Stimulated activated CD8-positive, alpha-beta memory T cell treated with anti-CD3 and anti-CD28 coated beads, Interleukin-4, amount 100 ng/mL, for 24 hours (primary cell): ENCODE data around the gene SBNO2.

Experiments used
- DNase-seq: peaks from one replicate; pipeline ENCODE4 v3.0.0-alpha.2; 2020; ENCODE audit warnings: low read depth

Gene SBNO2

DNA sequence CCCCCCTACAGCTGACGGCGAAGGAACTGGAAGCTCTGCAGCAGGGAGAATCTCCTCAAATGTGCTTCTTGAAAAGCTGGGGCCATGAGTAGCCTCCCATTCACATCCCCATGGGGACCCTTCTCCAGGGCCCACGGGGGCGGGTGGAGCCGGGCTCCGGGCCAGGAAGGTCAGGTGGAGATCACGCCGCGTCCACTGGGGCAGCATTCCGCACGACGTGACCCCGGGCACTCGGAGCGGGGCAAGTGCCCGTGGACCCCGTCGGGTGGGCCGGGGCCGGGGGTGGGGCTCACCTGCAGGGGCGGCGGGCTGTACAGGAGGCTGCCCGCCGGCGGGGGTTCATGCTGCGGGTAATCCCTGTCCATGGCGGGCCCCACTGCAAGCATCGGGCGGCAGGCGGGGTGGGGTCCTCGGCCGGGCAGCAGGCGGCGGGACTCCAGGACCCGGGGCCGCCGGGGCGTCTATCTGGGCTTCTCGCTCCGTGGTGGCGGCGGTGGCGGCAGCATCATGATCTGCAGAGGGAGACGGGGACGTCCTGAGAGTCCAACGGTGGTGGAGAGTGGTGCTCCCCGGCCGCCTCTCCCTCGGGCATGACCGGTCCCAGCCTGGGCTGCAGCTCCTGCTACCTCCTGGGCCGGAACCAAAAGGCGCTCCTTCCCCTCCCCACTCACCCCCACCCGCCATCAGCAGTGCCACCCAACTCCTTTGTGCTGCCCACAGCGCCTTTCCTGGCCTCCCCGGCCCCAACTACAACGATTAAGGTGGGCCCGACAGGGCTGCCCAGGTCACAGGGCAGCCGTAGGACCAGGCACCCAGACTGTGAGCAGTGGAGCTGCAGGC is 20.0 kb downstream of the SBNO2 start:
- no peak for DNase-seq

DNA sequence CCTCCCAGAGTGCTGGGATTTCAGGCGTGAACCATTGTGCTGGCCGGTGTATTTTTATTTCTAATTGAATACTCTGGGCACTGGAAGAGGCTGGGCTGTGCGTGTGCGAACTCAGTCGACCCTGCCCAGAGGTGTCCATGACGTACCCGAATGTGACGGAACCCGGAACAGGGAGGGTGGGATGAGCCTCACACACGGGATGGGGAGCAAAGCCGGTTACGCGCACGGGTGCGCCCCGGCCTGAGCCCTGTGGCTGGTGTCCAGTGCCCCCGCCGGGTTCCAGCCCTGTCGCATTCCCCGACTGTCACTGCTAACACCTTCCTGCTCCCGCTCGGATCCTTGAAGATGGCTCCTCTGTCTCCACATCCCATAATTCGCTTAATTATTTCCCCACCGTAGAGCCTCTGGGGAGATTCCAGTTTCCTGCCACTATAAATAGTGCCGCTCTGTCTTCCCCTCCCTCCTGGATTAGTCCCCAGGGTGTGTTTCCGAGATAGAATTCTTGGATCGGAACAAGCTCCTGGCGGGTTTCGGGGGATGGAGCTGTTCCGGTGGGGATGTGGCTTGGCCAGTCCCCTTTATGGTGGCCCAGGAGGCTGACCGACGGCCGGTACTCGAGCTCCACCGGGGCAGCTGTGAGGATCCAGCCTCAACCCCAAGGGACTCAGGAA is 22.0 kb downstream of the SBNO2 start:
- no peak for DNase-seq

DNA sequence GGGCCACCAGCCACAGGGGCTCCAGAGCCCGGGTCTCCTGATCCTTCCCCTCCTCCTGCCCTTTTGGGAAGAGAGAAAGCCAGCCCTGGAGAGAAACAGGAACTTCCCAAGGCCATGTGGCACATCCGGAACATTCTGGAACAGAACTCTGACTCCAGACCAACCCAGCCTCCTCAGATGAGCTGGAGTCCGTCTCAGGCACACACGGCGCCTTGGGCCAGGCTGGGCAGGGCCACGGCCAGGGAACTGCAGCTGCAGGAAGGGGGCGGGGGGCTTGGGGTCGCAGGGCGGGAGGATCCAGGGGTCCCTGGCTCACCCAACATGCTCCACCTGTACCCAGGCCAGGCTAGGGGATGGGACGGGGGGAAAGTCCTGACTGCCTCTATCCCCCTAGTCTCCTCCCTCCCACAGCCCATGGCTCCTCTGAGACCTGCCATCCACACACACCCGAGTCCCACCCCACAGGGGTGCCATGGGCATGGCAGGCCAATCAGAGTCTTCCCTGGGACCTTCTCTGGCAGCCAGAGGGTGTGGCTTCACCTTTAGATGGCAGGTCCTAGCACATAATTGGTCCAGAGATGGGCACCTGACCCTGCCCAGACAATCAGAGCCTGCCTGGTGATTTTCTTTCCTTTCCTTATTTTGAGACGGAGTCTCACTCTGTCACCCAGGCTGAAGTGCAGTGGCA is 22.9 kb downstream of the SBNO2 start:
- DNase-seq: no peak

DNA sequence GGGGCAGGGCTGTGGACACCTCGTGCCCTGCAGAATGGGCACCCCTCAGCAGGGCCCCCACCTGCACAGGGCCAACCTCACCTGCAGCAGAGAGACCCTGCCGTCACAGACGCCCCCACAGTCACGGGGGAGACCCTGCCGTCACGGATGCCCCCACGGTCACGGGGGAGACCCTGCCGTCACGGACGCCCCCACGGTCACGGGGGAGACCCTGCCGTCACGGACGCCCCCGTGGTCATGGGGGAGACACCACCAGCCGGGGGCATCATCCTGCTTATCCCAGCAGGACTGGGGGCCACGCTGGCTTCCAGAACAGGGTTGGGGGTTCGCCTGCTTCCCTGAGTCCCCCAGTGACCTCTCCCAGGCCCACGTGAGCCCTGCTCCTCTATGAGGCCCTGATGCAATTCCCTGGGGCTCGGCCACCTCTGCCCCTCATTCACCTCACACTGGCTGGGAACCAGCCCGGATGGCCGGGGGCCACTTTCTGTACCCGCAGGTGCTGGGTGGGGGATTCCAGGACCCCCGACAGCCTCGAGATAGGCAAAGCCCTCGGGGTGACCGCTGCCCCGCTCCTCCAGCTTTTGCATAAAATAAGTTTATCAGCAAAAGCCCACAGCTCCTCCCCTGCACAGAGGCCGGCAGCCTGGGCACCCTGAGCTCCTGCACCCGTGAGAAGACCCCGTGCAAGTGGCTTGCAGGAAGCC is 23.6 kb downstream of the SBNO2 start:
- no peak for DNase-seq

DNA sequence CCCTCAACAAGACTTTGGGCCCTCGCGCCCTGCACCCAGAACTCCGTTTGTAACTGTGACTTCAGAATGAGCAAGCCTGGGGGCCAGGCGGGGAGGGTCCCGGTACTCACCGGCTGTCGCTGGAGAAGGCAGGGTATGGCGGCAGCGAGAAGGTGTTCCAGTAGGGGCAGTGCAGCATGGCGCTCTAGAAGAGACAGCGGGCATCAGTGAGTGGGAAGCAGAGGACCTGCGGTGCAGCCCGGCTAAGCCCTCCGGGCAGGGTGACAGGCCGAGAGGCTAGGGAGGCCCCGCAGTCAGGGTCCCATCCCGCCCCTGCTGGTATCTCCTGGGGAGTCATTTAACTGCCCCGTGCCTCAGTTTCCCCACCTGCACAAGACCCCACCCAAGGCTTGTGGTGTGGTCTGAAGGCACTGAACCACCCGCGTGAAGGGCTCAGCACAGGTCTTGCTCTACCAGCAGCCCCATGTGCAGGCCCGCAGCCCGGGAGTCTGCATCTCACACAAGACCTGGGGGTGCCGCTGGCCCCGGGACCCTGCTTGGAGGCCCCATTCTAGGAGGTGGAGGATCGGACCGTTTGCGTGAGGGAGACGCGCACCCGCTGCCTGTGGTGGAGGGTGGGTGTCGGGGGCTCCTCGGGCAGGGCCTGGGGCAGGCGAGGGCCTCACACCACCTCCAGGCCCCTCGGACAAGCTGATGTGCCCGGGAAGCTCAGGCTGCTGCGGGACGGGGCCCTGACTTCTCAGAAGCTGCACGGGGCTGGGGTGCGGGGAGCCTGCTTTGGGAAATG is 24.6 kb downstream of the SBNO2 start:
- no peak for DNase-seq

DNA sequence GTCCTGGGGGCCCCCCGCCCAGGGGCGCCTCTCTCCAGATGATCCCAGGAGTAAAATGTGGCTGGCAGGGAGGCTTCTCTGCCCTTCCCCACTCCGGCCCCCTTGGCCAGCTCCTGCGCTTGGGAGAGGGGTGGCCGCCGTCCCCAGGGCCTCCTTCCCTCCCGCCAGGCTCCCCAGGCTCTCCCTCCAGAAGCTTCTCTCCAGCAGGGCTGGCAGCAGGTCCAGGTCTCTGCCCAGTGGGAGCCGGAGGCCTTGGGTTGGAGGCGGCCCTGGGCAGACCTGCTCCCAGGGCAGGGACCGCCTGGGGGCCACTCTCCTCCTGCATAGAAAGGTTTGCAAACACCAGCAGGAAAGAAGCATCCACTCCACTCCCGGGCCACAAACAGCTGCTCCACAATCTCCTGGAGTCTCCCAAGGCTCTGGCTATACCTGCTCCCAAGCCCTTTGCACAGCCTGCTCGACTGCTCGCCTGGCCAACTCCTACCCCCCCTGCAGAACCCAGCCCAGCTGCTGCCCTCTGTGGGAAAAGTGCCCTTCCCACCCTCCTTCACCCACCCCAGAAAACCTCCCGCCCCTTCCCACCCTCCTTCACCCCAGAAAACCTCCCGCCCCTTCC is 26.0 kb downstream of the SBNO2 start:
- DNase-seq: no peak

DNA sequence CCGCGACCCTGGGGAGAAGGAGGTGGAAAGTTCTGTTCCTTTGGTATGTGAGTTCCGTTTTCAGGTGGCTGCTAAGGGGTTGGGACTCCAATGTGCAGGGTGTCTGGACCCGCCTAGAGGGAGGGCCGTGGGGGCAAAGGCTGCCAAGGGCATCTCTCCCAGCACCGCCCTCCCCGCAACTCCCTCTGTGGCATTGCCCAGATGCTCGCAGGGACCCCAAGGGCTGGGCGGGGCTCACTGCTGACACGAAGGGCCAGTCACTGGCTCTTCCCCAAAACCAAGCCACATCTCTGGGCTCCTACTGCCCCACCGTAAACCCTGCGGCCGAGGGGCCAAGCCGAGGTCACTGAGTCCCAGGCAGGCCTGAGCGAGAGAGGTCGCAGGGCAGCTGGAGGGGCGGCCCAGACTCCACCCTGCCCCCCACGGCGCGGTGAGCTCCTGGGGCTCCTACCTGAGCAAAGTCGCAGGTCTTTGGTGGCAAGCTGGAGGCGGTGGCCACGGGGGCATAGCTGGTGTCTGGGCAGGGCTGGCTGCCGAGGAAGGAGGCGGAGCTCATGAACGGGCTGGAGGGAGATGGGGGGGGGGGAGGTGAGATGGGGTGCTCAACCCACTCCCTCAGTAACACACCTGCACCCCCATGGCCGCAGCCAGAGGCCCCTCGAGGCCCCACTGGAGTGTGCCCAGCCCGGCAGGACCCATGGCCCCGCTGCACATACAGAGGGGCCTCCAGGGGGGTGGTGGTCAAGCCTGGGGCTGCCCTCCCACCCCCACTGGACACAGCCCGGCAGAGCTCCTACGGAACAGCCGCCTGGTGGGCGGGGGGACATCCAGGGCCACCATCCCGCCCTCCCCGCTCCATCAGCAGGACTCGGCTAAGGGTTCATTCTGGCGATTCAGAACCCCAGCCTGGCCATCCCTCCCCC is 26.9 kb downstream of the SBNO2 start:
- no peak for DNase-seq

DNA sequence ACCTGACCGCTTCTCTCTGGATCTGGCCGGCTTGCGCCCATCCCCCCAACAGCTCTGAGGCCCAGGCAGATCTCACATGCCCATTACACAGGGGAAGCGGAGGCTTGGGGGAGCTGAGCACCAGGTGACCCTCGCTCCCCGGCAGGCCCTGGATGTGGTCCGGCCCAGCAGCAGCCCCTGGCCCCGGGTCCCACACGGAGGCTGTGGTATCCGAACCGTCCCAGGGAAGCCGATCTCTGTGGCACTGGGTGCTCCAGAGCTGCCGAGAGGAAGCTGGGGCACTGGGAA is 27.7 kb downstream of the SBNO2 start:
- no peak for DNase-seq

DNA sequence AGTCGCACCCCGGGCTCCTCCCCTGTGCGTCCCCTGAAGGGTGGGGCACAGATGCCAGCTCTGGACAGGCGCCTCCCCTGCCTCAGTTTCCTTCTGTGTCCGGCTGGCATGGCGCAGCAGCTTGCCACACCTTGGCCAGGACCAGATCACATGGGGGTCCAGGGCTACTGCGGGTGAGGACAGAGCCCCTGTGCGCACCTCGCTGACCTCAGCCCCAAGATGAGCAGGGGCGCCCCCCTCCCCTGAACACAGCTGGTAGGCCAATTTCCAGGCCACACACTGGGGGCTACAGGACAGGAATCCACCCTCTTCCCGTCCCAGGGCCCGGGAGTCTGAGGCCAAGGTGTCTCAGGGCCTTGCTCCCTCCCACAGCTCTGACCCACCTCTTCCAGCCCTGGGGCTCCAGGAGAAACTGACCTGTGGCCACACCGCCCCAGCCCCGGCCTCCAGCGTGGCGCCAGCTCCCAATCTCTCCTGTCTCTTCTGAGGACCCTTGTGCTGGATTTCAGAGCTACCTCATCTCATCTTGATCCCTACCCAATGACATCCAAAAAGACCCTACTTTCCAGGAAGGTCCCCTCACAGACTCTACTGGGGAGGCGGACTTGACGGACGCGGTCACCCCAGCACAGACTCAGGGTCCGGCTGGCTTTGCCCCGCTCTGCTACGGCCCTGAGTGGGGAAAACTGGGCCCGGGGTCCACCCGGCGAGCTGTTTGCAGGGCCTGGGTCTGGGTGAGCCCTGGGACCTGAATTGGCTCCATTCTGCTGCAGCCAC is 28.2 kb downstream of the SBNO2 start:
- DNase-seq: no peak

DNA sequence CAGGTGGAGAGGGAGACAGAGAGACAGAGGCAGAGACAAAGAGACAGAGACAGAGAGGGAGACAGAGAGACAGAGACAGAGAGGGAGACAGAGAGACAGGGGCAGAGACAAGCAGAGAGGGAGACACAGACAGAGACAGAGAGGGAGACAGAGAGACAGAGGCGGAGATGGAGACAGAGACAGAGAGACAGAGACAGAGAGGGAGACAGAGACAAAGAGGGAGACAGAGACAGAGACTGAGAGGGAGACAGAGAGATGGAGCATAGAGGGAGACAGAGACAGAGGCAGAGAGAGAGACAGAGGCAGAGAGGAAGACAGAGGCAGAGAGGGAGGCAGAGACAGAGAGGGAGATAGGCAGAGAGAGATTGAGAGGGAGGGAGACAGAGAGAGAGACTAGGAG is 29.3 kb downstream of the SBNO2 start:
- no peak for DNase-seq

DNA sequence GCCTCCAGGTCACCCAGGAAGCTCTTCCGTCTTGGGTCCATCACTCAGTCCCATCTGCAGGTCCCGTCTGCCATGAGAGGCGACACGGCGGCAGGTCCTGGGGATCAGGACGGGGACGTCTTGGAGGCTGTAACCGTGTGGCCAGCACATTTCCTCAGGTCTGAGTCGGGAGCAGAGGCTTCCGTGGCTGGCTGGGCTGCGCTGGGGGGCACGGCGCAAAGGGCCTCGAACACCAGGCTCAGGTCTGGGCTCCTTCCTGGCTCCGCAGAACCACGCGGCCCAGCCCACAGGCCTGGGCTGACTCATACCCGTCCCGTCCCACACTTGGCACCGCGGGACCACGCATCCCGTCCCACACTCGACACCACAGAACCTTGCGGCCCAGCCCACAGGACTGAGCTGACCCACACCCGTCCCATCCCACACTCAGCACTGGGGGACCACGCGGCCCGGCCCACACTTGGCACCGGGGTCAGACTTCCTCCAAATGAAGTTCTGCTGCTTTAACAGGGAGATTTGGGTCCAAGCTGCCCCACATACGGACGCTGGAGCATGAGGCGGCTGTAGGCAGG is 30.2 kb downstream of the SBNO2 start:
- no peak for DNase-seq

DNA sequence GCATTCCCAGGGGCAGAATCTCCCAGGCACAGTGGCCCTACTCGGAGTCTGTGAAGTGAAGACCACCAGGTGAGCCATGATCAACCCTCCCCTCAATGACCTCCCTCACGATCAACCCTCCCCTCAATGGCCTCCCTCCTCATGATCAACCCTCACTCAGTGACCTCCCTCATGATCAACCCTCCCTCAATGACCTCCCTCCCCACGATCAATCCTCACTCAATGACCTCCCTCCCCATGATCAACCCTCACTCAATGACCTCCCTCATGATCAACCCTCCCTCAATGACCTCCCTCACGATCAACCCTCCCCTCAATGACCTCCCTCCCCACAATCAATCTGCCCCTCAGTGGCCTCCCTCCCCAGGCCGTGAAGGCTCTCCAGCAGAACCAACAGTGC is 32.1 kb downstream of the SBNO2 start:
- no peak for DNase-seq

DNA sequence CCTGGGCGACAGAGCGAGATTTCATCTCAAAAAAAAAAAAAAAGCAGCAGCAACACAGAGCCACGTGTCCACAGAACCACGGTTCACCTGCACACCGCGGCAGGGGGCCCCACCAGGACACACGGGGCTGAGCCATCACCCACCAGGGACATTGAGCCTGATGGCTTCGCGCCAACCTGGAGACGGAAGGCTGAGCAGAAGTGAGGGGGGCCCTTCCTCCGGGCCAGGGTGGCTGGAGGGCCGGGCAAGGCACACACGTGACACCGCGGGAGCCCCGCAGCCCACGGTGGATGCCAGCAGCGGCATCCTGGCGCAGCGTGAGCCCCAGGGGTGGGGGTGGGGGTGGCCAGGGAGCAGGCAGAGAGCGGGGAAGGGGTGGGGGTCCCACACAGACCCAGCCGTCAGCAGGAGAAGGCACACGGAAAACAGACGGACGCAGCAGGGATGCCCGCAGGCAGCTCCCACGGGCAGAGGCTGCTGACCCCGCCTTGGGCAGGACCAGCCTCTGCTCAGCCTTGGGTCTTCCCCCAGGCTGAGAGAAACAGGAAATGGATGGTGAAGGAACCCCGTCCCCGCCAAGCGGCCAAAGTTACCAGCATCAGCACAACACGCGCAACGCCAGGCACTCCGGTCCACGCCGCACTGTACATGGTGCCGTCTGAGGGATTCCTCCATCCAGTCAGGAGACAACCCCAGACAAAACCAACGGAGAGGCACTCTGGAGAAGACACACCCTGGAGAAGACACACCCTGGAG is 33.6 kb downstream of the SBNO2 start:
- no peak for DNase-seq

DNA sequence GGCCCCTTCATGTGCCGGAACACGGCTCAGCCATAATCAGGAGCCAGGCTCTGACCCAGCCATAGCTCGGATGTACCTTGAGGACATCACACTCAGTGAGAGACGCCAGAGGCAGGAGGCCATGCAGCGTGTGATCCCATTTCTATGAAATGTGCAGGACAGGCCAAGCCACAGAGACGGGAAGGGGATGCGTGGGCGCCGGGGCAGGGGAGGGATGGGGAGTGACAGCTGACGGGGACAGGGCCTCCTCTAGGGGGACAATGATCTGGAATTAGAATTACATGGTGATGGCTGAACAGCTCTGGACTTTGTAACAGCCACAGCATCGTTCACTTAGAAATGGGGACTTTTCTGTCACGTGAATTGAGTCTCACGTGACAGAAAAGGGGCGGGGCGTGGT is 34.9 kb downstream of the SBNO2 start:
- DNase-seq: no peak

DNA sequence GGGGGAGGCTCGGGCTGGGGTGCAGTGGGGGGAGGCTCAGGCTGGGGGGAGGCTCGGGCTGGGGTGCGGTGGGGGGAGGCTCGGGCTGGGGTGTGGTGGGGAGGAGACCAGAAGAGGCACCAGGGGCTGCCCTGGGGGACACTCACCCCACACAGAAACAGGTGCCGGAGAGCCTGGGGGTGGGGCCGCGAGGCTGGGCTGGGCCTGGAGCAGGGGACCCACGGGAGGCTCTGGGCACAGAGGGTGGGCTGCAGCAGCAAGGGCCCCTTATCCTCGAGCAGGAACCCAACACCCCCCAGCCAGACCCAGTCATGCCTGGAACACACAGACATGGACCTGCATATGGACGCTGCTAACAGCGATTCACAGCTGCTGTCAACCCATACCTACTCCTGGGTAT is 35.9 kb downstream of the SBNO2 start:
- DNase-seq: no peak

DNA sequence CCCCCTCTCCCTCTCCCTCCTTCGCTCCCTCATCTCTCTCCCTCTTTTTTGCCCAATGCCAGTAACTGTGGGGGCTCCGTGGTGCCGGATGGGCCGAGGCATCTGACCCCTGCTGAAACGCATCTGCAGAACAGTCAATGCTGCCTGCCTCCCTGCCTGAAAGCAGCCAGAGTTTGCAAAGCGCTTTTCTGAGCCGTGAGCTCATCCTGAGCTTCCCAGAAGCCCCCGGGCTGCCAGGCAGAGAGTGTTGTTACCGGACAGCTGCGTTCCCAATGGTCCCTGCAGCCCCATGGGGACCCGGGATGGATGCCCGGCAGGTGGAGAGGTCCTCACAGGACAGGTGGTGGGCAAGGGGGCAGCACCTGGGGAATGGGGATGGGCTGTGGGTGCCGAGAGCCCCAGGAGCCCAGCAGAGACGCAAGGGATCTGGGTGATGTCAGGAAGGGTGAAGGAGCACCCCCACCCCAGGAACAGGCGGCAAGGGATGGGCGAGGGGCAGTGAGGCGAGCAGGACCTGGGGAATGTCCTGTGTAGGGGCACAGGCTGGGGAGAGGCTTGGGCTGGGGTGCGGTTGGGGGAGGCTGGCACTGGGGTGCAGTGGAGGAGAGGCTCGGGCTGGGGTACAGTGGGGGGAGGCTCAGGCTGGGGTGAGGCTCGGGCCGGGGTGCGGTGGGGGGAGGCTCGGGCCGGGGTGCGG is 37.3 kb downstream of the SBNO2 start:
- DNase-seq: no peak

DNA sequence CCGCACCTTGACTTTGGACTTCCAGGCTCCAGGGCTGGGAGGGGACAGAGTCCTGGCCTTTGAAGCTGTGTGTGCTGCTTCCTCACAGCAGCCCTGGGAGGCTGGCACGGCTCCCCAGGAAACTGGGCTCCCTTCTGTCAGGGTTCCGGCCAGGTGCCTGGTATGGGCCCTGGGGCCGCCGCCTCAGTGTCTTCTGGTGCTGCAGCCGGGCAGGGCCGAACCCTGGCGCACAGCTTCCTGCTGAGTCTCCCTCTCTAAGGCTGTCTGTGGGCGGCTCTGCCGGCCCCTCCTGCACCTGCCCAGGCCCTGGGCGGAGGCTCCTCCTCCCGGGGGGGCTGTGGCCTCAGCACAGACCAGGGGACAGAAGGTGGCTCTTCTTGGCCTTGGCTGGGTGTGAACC is 37.9 kb downstream of the SBNO2 start:
- no peak for DNase-seq

DNA sequence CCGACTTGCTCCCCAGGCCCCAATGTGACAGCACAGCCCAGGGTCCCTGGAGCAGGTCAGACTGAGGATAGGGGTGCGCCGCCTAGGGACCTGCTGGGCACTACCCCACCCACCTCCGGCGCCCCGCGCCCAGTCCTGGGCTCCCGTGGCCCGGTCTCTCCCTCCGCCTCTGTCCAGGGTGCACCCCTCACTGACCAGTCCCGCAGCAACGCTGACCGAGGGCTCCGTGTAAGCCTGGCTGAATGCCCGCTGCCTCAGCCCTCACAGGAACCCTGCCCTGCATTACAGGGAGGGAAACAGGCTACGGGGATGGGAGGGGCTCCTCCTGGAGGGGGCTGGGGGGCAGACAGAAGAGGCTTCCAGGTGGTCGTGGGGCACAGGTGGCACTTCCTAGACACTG is 38.6 kb downstream of the SBNO2 start:
- no peak for DNase-seq
